Bladder microvascular endothelial cell (primary cell): Measurements from ENCODE around the gene CDK15. TPM values are rescaled to one million over a fixed set of nuclear protein-coding genes. Genes with fewer than 3 reads are reported as not detected.

ENCODE experiments used
- total RNA-seq: library from RNA; depleted of rRNA; stranded (reverse); fragments of >200 nt; gene quantifications from 2 replicates; pipeline ENCODE4 v1.2.3, GENCODE V29; 2014

Gene CDK15
- total RNA-seq, result not detected in 2 replicates

DNA sequence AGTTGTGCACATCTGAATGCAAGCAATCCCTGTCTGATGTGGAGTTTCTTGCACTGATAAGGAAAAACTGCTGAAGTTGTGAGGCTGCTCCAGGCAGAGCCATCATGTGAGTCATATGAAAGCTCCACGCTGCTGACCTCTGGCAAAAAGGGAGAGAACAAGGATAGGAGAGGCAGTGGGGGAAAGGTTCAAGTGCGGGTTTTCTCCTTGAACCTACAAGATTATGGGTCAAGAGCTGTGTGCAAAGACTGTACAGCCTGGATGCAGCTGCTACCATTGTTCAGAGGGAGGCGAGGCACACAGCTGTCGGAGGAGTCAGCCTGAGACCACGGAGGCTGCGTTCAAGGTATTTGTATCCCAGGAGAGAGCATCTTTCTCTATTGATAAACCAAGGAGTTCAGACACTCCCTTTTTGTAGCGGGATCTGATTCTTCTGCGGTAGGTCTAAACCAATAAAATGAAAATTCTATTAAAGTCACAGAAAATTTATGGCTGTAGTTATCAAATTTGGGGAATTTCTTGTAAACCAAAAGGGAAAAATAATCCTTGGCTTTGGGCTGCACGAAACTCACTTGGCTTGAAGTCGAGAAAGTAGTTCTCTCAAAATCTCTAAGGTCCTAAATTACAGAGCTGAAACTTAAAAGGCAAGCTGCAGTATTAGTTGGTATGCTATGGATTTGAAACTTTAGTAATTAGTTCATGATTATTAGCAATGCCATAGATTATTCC is at the start of gene CDK15:
Gene CDK15, plus strand, starts transcription at position 96 of the 729 bp plus-strand sequence. Its CDS starts 128 bp downstream, at position 224.

DNA sequence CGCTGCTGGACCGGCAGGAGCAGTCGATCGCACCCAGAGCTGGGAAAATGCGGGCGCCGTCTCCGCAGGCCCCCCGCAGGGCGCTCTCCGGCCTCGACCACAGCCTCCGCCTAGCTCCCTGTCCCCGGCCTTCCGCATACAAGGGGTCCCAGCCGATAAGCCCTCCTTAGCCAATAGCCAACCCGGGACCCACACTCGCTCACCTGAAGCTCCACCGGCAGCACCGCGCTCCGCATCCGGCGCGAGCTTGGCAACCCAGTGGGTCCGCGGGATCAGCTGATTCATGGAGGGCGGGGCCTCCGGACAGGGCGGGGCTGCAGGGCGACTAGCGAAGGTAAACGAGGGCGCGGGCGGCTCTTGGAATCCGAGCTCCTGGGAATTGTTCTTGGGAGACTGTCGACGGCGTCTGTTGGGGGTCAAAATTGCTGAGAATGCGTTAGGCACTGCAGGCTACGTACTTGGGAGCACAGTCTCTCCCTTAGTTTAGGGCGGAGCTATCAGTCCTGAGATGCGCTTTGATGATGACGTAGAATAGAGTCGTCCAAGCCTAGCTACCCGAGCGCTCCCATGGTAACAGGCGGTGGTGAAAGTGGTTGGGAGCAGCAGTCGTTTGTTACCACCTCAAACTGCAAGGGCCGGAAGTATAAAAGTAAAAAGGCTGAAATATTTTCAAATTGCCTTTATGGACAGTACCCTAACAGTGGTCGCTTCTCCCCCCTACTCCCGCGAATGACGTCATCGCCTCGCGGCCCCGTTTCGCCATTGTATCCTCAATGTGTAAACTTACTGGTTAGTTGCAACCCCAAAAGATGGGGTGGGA is 25.5 kb upstream of the CDK15 start, which contains the start of gene ALS2:
Gene ALS2, minus strand, starts transcription at position 260 of the 820 bp plus-strand sequence. CDS start 12,048 bp downstream, outside the sequence.

Other genes with a start within 250 kb of the CDK15 start
- gene TMEM237, start 163.0 kb upstream of the CDK15 start, total RNA-seq, result 13.6 and 46.9 TPM in 2 replicates
- 4.2 and 4.7 TPM in 2 replicates for gene MPP4, start 107.9 kb upstream of the CDK15 start, total RNA-seq
- gene ALS2, start 25.6 kb upstream of the CDK15 start, total RNA-seq, result 19.3 and 47.9 TPM in 2 replicates
- 0.16 and 0.25 TPM in 2 replicates for gene FZD7, start 227.3 kb downstream of the CDK15 start, total RNA-seq